K562 (cell line): Measurements from ENCODE around the gene ERBB3. TPM values are rescaled to one million over a fixed set of nuclear protein-coding genes. Genes with fewer than 3 reads are reported as not detected.

Experiments used
- BRF1 ChIP-seq: IDR thresholded peaks from 3 replicates; pipeline ENCODE4 v1.6.1; 2011; ENCODE audit warnings: borderline replicate concordance, mild to moderate bottlenecking; ENCODE audit not compliant: insufficient read length; ENCODE audit errors: extremely low read depth
- CBFA2T3 ChIP-seq: fragments of 450-650 bp; IDR thresholded peaks from 2 replicates; pipeline ENCODE4 v1.6.1; 2017
- CBX3 ChIP-seq, 2 experiments: IDR thresholded peaks; 1 replicate in 1 of 2; 2 replicates in 1 of 2; pipeline ENCODE4 v1.6.1; 2012; ENCODE audit warnings: inconsistent platforms in 2 of 2, low read length in 2 of 2, borderline replicate concordance in 1 of 2, control low read depth in 1 of 2
- CHD4 ChIP-seq: fragments of 200-600 bp; sonication (generic); IDR thresholded peaks from 3 replicates; pipeline ENCODE4 v1.6.1; 2012; ENCODE audit warnings: low read depth, mild to moderate bottlenecking, mixed read lengths, low read length, inconsistent platforms; ENCODE audit not compliant: insufficient read depth, insufficient replicate concordance, poor library complexity, severe bottlenecking
- DNMT1 ChIP-seq: fragments of 450-650 bp; IDR thresholded peaks from 2 replicates; pipeline ENCODE4 v1.6.1; 2016; ENCODE audit warnings: antibody characterized with exemption, mild to moderate bottlenecking
- FOXJ3 ChIP-seq: sonication (generic); formaldehyde crosslinking; IDR thresholded peaks from 2 replicates; pipeline ENCODE4 v1.4.0; 2020; ENCODE audit warnings: mild to moderate bottlenecking, missing genetic modification reagents
- GTF2F1 ChIP-seq: IDR thresholded peaks from 2 replicates; pipeline ENCODE4 v1.6.1; 2011; ENCODE audit warnings: low read depth, low read length, improper control_type of control experiment
- HNRNPUL1 ChIP-seq: fragments of 200-400 bp; formaldehyde crosslinking; IDR thresholded peaks from 2 replicates; pipeline ENCODE4 v1.6.1; 2017; ENCODE audit warnings: low read length
- POLR2G ChIP-seq: fragments of 200-400 bp; formaldehyde crosslinking; IDR thresholded peaks from 2 replicates; pipeline ENCODE4 v1.6.1; 2017; ENCODE audit warnings: low read depth, mild to moderate bottlenecking, antibody characterized with exemption, low read length, moderate library complexity
- RB1 ChIP-seq: fragments of 450-650 bp; IDR thresholded peaks from 2 replicates; pipeline ENCODE4 v1.6.1; 2017; ENCODE audit warnings: low read depth, mild to moderate bottlenecking
- RBM25 ChIP-seq: fragments of 200-400 bp; formaldehyde crosslinking; IDR thresholded peaks from 2 replicates; pipeline ENCODE4 v1.6.1; 2018; ENCODE audit warnings: low read length, low read depth, moderate library complexity; ENCODE audit not compliant: severe bottlenecking
- TAL1 ChIP-seq: fragments of 450-650 bp; IDR thresholded peaks from 2 replicates; pipeline ENCODE4 v1.6.1; 2016; ENCODE audit warnings: mild to moderate bottlenecking
- TSC22D4 ChIP-seq: fragments of 450-650 bp; IDR thresholded peaks from 2 replicates; pipeline ENCODE4 v1.6.1; 2016; ENCODE audit warnings: missing genetic modification characterization, missing biosample characterization, control low read depth
- ZC3H4 ChIP-seq: sonication (generic); formaldehyde crosslinking; IDR thresholded peaks from 2 replicates; pipeline ENCODE4 v1.9.0; 2021; ENCODE audit warnings: missing genetic modification reagents, borderline replicate concordance
- ZFP30 ChIP-seq: fragments of 250-450 bp; sonication (Bioruptor Pico); IDR thresholded peaks from 2 replicates; pipeline ENCODE4 v1.8.0; 2022; ENCODE audit warnings: moderate library complexity, mild to moderate bottlenecking, inconsistent platforms, borderline replicate concordance
- ZNF12 ChIP-seq: sonication (generic); formaldehyde crosslinking; IDR thresholded peaks from 2 replicates; pipeline ENCODE4 v1.4.0; 2020; ENCODE audit warnings: mild to moderate bottlenecking, missing genetic modification reagents
- ZNF124 ChIP-seq: sonication (generic); formaldehyde crosslinking; IDR thresholded peaks from 2 replicates; pipeline ENCODE4 v1.8.1; 2022; ENCODE audit warnings: missing genetic modification reagents
- ZNF146 ChIP-seq: IDR thresholded peaks from one replicate; pipeline ENCODE4 v1.6.1; 2018; ENCODE audit warnings: missing compliant biosample characterization; ENCODE audit not compliant: unreplicated experiment
- ZNF239 ChIP-seq: fragments of 250-450 bp; sonication (Bioruptor Pico); IDR thresholded peaks from 2 replicates; pipeline ENCODE4 v1.4.0; 2020; ENCODE audit warnings: mild to moderate bottlenecking
- polyA plus RNA-seq, 8 experiments: library from polyadenylated mRNA; depleted of rRNA in 4 of 8; stranded (reverse) in 5 of 8; unstranded in 3 of 8; fragments of >200 nt; fragmentation: Nextera tagmentation in 2 of 8; fragmentation: Illumina TruSeq in 1 of 8; extraction: Ambion mirVana in 2 of 8; extraction: Trizol in 1 of 8; gene quantifications; 2 replicates each; pipeline versions ENCODE4 v1.2.1 to v1.2.3, GENCODE V29; 2011 to 2014; ENCODE audit warnings: inconsistent platforms in 1 of 8, missing spikeins in 1 of 8
- total RNA-seq, 7 experiments: library from RNA; depleted of rRNA in 6 of 7; stranded (reverse); fragments of >200 nt in 6 of 7; fragmentation: Illumina TruSeq in 2 of 7; extraction: Trizol in 2 of 7; gene quantifications; 2 replicates each; pipeline versions ENCODE4 v1.2.1 to v1.2.3, GENCODE V29; 2011 to 2021; ENCODE audit warnings: low replicate concordance in 1 of 7
- TF ChIP-seq, protein P1 (sequence below): fragments of 450-650 bp; IDR thresholded peaks from 2 replicates; pipeline ENCODE4 v1.6.1; 2017; ENCODE audit warnings: antibody characterized with exemption, mild to moderate bottlenecking
- TF ChIP-seq, protein P2 (sequence below): fragments of 450-650 bp; IDR thresholded peaks from 2 replicates; pipeline ENCODE4 v1.6.1; 2017; ENCODE audit warnings: mild to moderate bottlenecking, moderate library complexity
- TF ChIP-seq, protein P3 (sequence below): fragments of 250-450 bp; sonication (Bioruptor Pico); IDR thresholded peaks from 2 replicates; pipeline ENCODE4 v1.4.0; 2020; ENCODE audit warnings: mild to moderate bottlenecking

The ERBB3 gene
- total and polyA plus RNA-seq, 9 of the 15 experiments (the other 6 are each of a cell fraction or from before 2014, with no cell fraction given) = 1.5 to 5.4 (median 3.8) TPM

DNA sequence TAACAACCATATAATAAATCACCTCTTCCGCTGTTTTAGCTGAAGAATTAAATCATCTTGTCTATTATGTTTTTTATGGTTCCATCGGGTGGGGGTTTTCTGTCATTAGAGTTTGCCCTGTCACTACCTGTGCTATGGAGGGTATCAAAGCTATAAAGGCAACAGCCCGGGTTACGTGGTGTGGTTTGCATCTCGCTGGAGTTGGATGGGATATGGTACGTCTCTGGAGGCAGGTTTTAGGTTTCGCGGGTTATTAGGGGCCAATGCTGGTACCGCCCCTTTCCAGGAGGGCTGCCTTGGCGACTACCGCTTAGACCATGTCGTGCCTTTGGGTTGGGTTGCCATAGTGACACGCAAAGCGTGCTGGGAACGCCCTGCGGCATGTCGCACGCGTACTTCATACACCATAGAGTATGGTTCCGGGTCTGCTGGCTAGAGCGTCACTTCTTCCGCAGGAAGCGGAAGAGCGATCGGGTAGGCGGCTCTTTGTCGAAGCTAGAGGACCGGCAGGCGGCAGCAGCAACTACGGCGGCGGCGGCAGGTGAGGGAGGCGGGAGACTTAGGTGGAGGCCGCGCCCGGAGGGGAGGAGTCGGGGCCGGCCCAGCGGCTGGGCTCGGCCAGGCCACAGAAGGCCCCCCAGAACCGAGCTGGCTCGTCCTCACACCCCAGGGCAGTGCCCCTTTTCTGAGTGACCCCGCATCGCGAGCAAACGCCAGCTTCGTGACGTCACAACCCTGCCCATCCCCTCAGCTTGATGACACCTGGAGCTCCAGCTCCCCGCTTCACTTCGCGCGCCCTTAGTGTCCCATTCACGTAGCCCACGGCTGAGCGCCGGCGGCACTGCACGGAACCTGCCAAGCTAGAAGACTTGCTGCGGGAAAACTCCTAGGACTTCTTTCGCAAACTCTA, 38.1 kb downstream of the ERBB3 start, which contains the start of gene ZC3H10 (continued):
- TF ChIP-seq CBX3 (IDR thresholded peaks at IDR 0.05; ENCODE audit: borderline replicate concordance in 1 of 2, low read length in 2 of 2) (no peak; a peak in 1 of 3 replicates), RB1 (peak; percentile 95), BRF1 (no peak), ZNF124 (no peak), CBFA2T3 (peak; percentile 16; the same call in 1 of the 2 replicates), CHD4 (no peak), ZC3H4 (peak; percentile 64; the same call in 1 of the 2 replicates), HNRNPUL1 (peak; percentile 93), GTF2F1 (peak; percentile 89; the same call in 1 of the 2 replicates), ZNF239 (CRISPR knock-in tag) (no peak), RBM25 (no peak), FOXJ3 (CRISPR knock-in tag) (no peak), POLR2G (peak; percentile 94), ZNF146 (CRISPR knock-in tag) (no peak), ZNF12 (CRISPR knock-in tag) (no peak), ZFP30 (CRISPR knock-in tag) (no peak), TSC22D4 (tag) (no peak), TAL1 (no peak), DNMT1 (peak; percentile 89; the same call in 1 of the 2 replicates)
- TF ChIP-seq, protein P1, sequence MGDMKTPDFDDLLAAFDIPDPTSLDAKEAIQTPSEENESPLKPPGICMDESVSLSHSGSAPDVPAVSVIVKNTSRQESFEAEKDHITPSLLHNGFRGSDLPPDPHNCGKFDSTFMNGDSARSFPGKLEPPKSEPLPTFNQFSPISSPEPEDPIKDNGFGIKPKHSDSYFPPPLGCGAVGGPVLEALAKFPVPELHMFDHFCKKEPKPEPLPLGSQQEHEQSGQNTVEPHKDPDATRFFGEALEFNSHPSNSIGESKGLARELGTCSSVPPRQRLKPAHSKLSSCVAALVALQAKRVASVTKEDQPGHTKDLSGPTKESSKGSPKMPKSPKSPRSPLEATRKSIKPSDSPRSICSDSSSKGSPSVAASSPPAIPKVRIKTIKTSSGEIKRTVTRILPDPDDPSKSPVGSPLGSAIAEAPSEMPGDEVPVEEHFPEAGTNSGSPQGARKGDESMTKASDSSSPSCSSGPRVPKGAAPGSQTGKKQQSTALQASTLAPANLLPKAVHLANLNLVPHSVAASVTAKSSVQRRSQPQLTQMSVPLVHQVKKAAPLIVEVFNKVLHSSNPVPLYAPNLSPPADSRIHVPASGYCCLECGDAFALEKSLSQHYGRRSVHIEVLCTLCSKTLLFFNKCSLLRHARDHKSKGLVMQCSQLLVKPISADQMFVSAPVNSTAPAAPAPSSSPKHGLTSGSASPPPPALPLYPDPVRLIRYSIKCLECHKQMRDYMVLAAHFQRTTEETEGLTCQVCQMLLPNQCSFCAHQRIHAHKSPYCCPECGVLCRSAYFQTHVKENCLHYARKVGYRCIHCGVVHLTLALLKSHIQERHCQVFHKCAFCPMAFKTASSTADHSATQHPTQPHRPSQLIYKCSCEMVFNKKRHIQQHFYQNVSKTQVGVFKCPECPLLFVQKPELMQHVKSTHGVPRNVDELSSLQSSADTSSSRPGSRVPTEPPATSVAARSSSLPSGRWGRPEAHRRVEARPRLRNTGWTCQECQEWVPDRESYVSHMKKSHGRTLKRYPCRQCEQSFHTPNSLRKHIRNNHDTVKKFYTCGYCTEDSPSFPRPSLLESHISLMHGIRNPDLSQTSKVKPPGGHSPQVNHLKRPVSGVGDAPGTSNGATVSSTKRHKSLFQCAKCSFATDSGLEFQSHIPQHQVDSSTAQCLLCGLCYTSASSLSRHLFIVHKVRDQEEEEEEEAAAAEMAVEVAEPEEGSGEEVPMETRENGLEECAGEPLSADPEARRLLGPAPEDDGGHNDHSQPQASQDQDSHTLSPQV = no peak
- TF ChIP-seq, protein P2, sequence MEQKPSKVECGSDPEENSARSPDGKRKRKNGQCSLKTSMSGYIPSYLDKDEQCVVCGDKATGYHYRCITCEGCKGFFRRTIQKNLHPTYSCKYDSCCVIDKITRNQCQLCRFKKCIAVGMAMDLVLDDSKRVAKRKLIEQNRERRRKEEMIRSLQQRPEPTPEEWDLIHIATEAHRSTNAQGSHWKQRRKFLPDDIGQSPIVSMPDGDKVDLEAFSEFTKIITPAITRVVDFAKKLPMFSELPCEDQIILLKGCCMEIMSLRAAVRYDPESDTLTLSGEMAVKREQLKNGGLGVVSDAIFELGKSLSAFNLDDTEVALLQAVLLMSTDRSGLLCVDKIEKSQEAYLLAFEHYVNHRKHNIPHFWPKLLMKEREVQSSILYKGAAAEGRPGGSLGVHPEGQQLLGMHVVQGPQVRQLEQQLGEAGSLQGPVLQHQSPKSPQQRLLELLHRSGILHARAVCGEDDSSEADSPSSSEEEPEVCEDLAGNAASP = no peak
- TF ChIP-seq, protein P3, sequence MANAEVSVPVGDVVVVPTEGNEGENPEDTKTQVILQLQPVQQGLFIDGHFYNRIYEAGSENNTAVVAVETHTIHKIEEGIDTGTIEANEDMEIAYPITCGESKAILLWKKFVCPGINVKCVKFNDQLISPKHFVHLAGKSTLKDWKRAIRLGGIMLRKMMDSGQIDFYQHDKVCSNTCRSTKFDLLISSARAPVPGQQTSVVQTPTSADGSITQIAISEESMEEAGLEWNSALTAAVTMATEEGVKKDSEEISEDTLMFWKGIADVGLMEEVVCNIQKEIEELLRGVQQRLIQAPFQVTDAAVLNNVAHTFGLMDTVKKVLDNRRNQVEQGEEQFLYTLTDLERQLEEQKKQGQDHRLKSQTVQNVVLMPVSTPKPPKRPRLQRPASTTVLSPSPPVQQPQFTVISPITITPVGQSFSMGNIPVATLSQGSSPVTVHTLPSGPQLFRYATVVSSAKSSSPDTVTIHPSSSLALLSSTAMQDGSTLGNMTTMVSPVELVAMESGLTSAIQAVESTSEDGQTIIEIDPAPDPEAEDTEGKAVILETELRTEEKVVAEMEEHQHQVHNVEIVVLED (CRISPR knock-in tag) = peak; percentile 89
